CD4-positive, alpha-beta T cell treated with Interleukin-6 at 100 ng/mL for 8 hours (primary cell): ENCODE measurements around the gene LACTBL1.

Source experiments
- DNase-seq: peaks from one replicate; pipeline ENCODE4 v3.0.0-alpha.2; 2020; ENCODE audit warnings: mixed read lengths, low spot score

Gene LACTBL1

GRCh38 chr1:22913421-22914141, 59.1 kb downstream of the LACTBL1 start:
- DNase-seq: no peak

- DNase-seq: no peak
Observed at GRCh38 chr1:22912311-22912710, 60.4 kb downstream of the LACTBL1 start.

- no peak for DNase-seq
Observed at GRCh38 chr1:22910986-22911651, 61.5 kb downstream of the LACTBL1 start.

GRCh38 chr1:22910286-22910685, 62.4 kb downstream of the LACTBL1 start:
- no peak for DNase-seq

- DNase-seq: no peak
Observed at GRCh38 chr1:22908880-22909426, 63.7 kb downstream of the LACTBL1 start.

- no peak for DNase-seq
Observed at GRCh38 chr1:22907528-22907927, 65.1 kb downstream of the LACTBL1 start.

- DNase-seq: no peak
Observed at GRCh38 chr1:22906968-22907367, 65.7 kb downstream of the LACTBL1 start.

- DNase-seq: no peak
Observed at GRCh38 chr1:22903113-22903512, 69.6 kb downstream of the LACTBL1 start.
